ENCODE measurements around the gene ETV1.

ETV1 gene

GRCh38 chr7:13875496-13876074 is 113.9 kb downstream of the ETV1 start:
- DNase-seq: no peak

GRCh38 chr7:13874783-13875182 is 114.7 kb downstream of the ETV1 start:
- DNase-seq: peak; percentile 51

- no peak for DNase-seq
Observed at GRCh38 chr7:13872709-13873108, 116.8 kb downstream of the ETV1 start.

GRCh38 chr7:13871008-13871407 is 118.5 kb downstream of the ETV1 start:
- DNase-seq: no peak

GRCh38 chr7:13860734-13861133 is 128.7 kb downstream of the ETV1 start:
- DNase-seq: no peak

GRCh38 chr7:13856012-13856411 is 133.5 kb downstream of the ETV1 start:
- no peak for DNase-seq

GRCh38 chr7:13852281-13852968 is 137.0 kb downstream of the ETV1 start:
- DNase-seq: no peak

- no peak for DNase-seq
Observed at GRCh38 chr7:13851736-13852135, 137.7 kb downstream of the ETV1 start.

GRCh38 chr7:13850185-13850752 is 139.2 kb downstream of the ETV1 start:
- peak; percentile 99 for DNase-seq

- DNase-seq: no peak
Observed at GRCh38 chr7:13849163-13849892, 140.1 kb downstream of the ETV1 start.

GRCh38 chr7:13848681-13849131 is 140.8 kb downstream of the ETV1 start:
- no peak for DNase-seq

GRCh38 chr7:13846386-13846785 is 143.1 kb downstream of the ETV1 start:
- no peak for DNase-seq

- DNase-seq: no peak
Observed at GRCh38 chr7:13845601-13846000, 143.9 kb downstream of the ETV1 start.

GRCh38 chr7:13844954-13845353 is 144.5 kb downstream of the ETV1 start:
- DNase-seq: no peak

- no peak for DNase-seq
Observed at GRCh38 chr7:13841284-13841683, 148.2 kb downstream of the ETV1 start.
